OCI-LY3 (cell line): ENCODE measurements around the gene TUBA4B.

Experiments used
- EZH2phosphoT487 ChIP-seq: fragments of 200-600 bp; shearing (Covaris generic); IDR thresholded peaks from 2 replicates; pipeline ENCODE4 v1.6.1; 2018; ENCODE audit warnings: antibody characterized with exemption, mixed run types, low read depth
- TF ChIP-seq, protein P1 (sequence below): fragments of 200-600, 300-600 bp; sonication (generic); IDR thresholded peaks from 2 replicates; pipeline ENCODE4 v1.5.1; 2014; ENCODE audit warnings: antibody characterized with exemption, low read length, low read depth

DNA sequence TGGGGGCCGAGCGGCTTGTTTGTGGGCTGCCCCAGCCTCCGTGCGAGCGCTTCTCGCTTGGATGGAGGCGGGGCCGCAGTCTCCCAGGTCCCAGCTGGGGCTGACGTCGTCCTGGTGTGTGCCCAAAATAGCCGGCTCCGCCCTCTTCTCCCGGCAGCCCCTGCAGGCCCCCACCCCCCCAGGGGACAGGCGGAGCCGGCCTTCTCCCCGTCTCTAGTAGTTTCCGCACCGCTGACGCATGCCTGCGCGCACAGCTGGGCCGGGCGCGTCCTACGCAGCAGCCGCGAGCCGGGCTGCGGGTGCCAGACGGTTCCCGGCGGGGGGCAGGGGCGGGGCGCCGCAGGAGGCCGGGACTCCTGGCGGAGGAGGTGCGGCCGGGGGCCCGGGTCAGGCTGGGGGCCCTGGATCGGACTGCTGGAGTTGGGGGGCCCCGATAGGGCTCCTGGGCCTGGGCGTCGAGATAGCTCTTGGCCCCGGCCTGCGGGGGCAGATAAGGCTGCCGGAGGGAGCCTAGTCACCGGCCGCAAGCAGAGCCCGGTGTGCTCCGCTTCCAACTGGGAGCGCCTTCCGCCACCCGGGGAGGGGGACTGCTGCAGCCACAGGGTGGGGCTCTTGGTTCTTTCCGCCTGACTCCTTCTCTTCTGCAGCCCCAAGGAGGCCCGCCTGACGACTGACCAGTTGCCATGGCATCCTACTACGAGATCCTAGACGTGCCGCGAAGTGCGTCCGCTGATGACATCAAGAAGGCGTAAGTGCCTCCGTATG lies 26.3 kb downstream of the TUBA4B start, which contains the start of gene DNAJB2:
- TF ChIP-seq, protein P1, sequence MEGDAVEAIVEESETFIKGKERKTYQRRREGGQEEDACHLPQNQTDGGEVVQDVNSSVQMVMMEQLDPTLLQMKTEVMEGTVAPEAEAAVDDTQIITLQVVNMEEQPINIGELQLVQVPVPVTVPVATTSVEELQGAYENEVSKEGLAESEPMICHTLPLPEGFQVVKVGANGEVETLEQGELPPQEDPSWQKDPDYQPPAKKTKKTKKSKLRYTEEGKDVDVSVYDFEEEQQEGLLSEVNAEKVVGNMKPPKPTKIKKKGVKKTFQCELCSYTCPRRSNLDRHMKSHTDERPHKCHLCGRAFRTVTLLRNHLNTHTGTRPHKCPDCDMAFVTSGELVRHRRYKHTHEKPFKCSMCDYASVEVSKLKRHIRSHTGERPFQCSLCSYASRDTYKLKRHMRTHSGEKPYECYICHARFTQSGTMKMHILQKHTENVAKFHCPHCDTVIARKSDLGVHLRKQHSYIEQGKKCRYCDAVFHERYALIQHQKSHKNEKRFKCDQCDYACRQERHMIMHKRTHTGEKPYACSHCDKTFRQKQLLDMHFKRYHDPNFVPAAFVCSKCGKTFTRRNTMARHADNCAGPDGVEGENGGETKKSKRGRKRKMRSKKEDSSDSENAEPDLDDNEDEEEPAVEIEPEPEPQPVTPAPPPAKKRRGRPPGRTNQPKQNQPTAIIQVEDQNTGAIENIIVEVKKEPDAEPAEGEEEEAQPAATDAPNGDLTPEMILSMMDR = no peak
- no peak for TF ChIP-seq EZH2phosphoT487
